ENCODE results near the gene PRSS2.

DNA sequence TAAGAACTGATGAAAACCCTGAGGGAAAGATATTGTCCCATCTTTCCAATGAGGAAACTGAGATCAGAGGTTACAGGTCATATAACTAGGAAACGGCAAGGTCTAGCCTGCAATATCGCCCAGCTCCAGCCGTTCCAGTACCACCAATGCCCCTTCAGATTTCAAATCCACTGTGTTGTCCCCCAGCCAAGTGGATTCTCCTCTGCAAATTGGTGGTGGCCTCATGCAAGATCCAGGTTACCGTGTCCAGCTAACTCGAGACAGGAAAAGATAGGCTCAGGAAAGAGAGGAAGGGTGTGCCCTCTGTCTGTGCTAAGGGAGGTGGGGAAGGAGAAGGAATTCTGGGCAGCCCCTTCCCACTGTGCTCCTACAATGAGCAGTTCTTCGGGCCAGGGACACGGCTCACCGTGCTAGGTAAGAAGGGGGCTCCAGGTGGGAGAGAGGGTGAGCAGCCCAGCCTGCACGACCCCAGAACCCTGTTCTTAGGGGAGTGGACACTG lies 25.3 kb downstream of the PRSS2 start:
- TF ChIP-seq, protein P1, sequence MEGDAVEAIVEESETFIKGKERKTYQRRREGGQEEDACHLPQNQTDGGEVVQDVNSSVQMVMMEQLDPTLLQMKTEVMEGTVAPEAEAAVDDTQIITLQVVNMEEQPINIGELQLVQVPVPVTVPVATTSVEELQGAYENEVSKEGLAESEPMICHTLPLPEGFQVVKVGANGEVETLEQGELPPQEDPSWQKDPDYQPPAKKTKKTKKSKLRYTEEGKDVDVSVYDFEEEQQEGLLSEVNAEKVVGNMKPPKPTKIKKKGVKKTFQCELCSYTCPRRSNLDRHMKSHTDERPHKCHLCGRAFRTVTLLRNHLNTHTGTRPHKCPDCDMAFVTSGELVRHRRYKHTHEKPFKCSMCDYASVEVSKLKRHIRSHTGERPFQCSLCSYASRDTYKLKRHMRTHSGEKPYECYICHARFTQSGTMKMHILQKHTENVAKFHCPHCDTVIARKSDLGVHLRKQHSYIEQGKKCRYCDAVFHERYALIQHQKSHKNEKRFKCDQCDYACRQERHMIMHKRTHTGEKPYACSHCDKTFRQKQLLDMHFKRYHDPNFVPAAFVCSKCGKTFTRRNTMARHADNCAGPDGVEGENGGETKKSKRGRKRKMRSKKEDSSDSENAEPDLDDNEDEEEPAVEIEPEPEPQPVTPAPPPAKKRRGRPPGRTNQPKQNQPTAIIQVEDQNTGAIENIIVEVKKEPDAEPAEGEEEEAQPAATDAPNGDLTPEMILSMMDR (IDR thresholded peaks at IDR 0.05; ENCODE audit: insufficient read depth, low read depth, low read length), result no peak
- TF ChIP-seq EZH2 (IDR thresholded peaks at IDR 0.05; ENCODE audit: insufficient read depth, low read length), result no peak

All from astrocyte (in vitro differentiated cells and primary cell).